ENCODE measurements around the gene MVB12B. TPM values are rescaled to one million over a fixed set of nuclear protein-coding genes. Genes with fewer than 3 reads are reported as not detected.

MVB12B gene
- total and polyA plus RNA-seq, 2 of the 8 experiments (the other 6 are each of a cell fraction or from before 2014, with no cell fraction given) = 2.6 to 5.0 TPM

GRCh38 chr9:126309427-126310189 lies 17.0 kb upstream of the MVB12B start:
- Histone ChIP-seq H3K9ac (replicated peaks in 1 of 4; ENCODE audit: extremely low read depth in 1 of 4, low read depth in 3 of 4, low read length in 3 of 4) (no peak overlapping the region), H3K79me2 (ENCODE audit: control insufficient read depth in 1 of 2, insufficient read depth in 2 of 2, low read length in 2 of 2) (no peaks in the 10 kb centered on the region), H4K20me1 (replicated peaks in 1 of 2; ENCODE audit: control insufficient read depth in 1 of 2, insufficient read depth in 2 of 2, low read length in 2 of 2) (no peaks in the 10 kb centered on the region), H2BK120ac (replicated peaks; ENCODE audit: low read depth, low read length) (no peak overlapping the region), H3K27ac (ENCODE audit: low read depth, low read length) (no peak overlapping the region), H2AFZ (ENCODE audit: low read length) (0 out of 2 replicates have a peak overlapping the region, but pooled peaks have one; percentile 11), H2BK20ac (ENCODE audit: low read length) (no peak overlapping the region), H3K4me2 (ENCODE audit: insufficient read depth in 1 of 2, low read depth in 2 of 2, low read length in 2 of 2) (no peak overlapping the region), H2BK12ac (ENCODE audit: low read depth, low read length) (no peak overlapping the region), H3K79me1 (ENCODE audit: low read depth, low read length) (no peaks in the 10 kb centered on the region), H3K14ac (ENCODE audit: insufficient read length) (no peak overlapping the region), H3K56ac (replicated peaks; ENCODE audit: insufficient read length, low read depth, low read length) (no peak overlapping the region), H3K18ac (ENCODE audit: extremely low read depth, low read length) (no peak overlapping the region), H3K27me3 (replicated peaks in 1 of 4; ENCODE audit: control insufficient read depth in 3 of 4, extremely low read depth in 1 of 4, insufficient read depth in 3 of 4, low read length in 3 of 4) (no peaks in the 10 kb centered on the region), H3K23ac (ENCODE audit: insufficient read length) (no peak overlapping the region), H2BK15ac (ENCODE audit: low read length) (no peak overlapping the region), H4K91ac (replicated peaks; ENCODE audit: insufficient read length, low read length) (no peak overlapping the region), H3K9me3 (ENCODE audit: insufficient read depth in 2 of 2, low read depth in 1 of 2, low read length in 1 of 2) (no peaks in the 10 kb centered on the region), H4K5ac (ENCODE audit: insufficient read length, low read depth, low read length) (no peak overlapping the region), H2AK5ac (ENCODE audit: low read depth, low read length) (no peak overlapping the region), H4K8ac (ENCODE audit: extremely low read depth, insufficient read depth, low read length) (no peak overlapping the region; the same call in 1 of the 2 replicates), H3K4me1 (replicated peaks in 1 of 4; ENCODE audit: control insufficient read depth in 3 of 4, insufficient read depth in 4 of 4, low read length in 3 of 4) (peaks cover 0 to 3% (median 0%) of the 10 kb centered on the region in 4 experiments; a peak in 1 of 7 replicates), H3K23me2 (ENCODE audit: low read depth, low read length) (0 out of 2 replicates have a peak, but pooled peaks cover 2% of the 10 kb centered on the region), H3K4ac (replicated peaks; ENCODE audit: insufficient read length, low read depth, low read length) (no peak overlapping the region), H2BK5ac (ENCODE audit: low read depth, low read length) (no peak overlapping the region), H3K36me3 (ENCODE audit: control insufficient read depth in 2 of 4, insufficient read depth in 4 of 4, low read length in 3 of 4) (no peaks in the 10 kb centered on the region), H3K4me3 (ENCODE audit: extremely low read depth in 1 of 4, insufficient read depth in 2 of 4, low read depth in 3 of 4, low read length in 4 of 4) (no peak overlapping the region)
- 82% methylated on average over 8 of the region's 8 CpGs; no CpG with 5 or more reads in 1 of the 2 experiments for WGBS, 2 experiments (ENCODE audit: extremely low coverage in 1 of 2, insufficient coverage in 1 of 2, insufficient read length in 1 of 2, insufficient replicate concordance in 2 of 2, low coverage in 1 of 2, low lambda C conversion rate in 2 of 2, missing lambda C conversion rate in 1 of 2)
- FAIRE-seq = no peak
- no peak for DNase-seq (ENCODE audit: low read depth in 1 of 2, low spot score in 2 of 2)
- TF ChIP-seq EZH2 (IDR thresholded peaks at IDR 0.05; ENCODE audit: low read depth, low read length, severe bottlenecking) (no peak), TAF7 (optimal IDR thresholded peaks at IDR 0.05; ENCODE audit: borderline replicate concordance, low read depth, low read length) (no peak), BCL11A (IDR thresholded peaks at IDR 0.05; ENCODE audit: low read depth in 2 of 2, low read length in 2 of 2) (no peak), RBBP5 (IDR thresholded peaks at IDR 0.05; ENCODE audit: borderline replicate concordance, low read depth, low read length) (no peak), CHD2 (IDR thresholded peaks at IDR 0.05; ENCODE audit: low read length) (no peak)
- POLR2A ChIA-PET (ENCODE audit: partially characterized antibody) = interaction anchor here (0.6 kb wide), 1 partner anchor 34 kb away, joined by 4 read pairs; no protein-coding TSS in a partner anchor
- CTCF ChIA-PET (ENCODE audit: partially characterized antibody) = interaction anchor here (0.7 to 11.5 kb wide), 8 partner anchors 8 to 173 kb away, joined by 3 to 108 read pairs (median 4); no protein-coding TSS in a partner anchor
